ENCODE results near the gene HES3.

HES3 gene

DNA sequence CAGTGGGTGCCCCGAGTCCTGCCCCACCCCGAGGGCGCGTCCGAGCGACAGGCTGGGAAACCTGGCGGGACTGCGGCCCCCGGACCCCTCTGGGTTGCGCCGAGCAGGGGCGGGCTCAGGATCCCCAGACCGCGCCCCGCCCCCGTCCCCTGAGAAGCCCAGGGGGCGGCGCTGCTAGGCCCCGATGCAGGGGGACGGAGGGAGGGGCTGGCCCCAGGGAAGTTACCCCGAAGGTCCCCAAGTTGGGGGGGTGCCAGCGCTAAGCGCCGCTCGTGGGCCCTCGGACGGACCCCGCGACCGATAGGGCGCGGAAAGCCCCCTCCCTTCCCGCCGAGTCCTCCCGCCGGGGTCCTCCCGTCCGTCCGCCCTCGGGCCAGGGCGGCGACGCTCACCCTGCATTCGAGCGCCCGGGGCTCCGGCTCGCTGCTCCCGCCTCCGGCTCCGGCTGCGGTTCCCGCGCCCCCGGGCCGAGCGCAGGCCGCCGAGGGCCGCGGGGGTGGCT, 16.5 kb downstream of the HES3 start:
- H3K36me3 ChIP-seq, result no peaks in the 10 kb centered on the region
- no peak overlapping the region for H3K27ac ChIP-seq
- no peaks in the 10 kb centered on the region for H3K9me3 ChIP-seq
- peaks cover 0 to 14% of the 10 kb centered on the region in 2 experiments for H3K4me1 ChIP-seq (ENCODE audit: control insufficient read depth in 1 of 2, insufficient read depth in 1 of 2, low read depth in 1 of 2, low read length in 1 of 2)
- peak overlapping the region in 1 of 2 experiments; percentile 41 for H3K4me3 ChIP-seq (ENCODE audit: low read depth in 1 of 2, low read length in 1 of 2)
- peaks cover 85% of the 10 kb centered on the region for H3K27me3 ChIP-seq
- TF ChIP-seq, protein P1, sequence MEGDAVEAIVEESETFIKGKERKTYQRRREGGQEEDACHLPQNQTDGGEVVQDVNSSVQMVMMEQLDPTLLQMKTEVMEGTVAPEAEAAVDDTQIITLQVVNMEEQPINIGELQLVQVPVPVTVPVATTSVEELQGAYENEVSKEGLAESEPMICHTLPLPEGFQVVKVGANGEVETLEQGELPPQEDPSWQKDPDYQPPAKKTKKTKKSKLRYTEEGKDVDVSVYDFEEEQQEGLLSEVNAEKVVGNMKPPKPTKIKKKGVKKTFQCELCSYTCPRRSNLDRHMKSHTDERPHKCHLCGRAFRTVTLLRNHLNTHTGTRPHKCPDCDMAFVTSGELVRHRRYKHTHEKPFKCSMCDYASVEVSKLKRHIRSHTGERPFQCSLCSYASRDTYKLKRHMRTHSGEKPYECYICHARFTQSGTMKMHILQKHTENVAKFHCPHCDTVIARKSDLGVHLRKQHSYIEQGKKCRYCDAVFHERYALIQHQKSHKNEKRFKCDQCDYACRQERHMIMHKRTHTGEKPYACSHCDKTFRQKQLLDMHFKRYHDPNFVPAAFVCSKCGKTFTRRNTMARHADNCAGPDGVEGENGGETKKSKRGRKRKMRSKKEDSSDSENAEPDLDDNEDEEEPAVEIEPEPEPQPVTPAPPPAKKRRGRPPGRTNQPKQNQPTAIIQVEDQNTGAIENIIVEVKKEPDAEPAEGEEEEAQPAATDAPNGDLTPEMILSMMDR (IDR thresholded peaks at IDR 0.05), result no peak

DNA sequence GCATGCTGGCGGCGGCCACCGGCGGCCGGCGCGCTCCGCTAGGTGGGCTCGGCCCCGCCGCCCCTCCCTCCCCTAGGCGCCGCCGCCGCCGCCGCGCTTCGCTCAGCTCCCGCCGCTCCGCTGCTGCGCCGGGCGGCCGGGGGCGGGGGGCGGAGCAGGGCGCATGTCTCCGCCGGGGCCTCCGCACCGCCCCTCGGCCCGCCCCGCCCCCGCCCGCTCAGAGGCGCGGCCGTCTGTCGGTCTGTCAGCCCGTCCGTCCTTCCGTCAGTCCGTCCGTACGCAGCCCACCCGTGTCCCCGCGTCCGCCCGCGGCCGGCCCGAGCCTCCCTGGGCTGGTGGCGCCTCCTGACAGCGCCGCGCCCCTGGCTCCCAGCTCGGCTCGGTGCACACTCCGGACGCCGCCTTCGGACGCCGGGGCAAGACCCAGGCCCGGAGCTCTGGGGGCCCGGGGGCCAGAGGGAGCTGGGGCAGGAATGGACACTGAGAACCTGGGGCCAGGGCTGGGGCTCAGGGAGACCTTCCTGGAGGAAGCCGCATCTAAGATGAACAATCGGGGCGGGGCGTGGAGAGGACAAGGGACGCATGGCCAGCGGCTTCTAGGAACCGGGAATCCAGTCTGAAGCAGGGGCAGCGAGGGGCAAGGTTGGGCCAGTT, 17.1 kb downstream of the HES3 start, which contains the start of gene GPR153:
GPR153 (minus strand) TSS at position 138 of the 654 bp plus-strand sequence. CDS start 6,193 bp downstream, outside the sequence.
- Histone ChIP-seq H3K27ac (no peak within 1 kb of the TSS), H3K27me3 (peaks cover 85% of the 10 kb centered on the region), H3K4me1 (ENCODE audit: control insufficient read depth in 1 of 2, insufficient read depth in 1 of 2, low read depth in 1 of 2, low read length in 1 of 2) (peaks cover 0 to 14% of the 10 kb centered on the region in 2 experiments)

DNA sequence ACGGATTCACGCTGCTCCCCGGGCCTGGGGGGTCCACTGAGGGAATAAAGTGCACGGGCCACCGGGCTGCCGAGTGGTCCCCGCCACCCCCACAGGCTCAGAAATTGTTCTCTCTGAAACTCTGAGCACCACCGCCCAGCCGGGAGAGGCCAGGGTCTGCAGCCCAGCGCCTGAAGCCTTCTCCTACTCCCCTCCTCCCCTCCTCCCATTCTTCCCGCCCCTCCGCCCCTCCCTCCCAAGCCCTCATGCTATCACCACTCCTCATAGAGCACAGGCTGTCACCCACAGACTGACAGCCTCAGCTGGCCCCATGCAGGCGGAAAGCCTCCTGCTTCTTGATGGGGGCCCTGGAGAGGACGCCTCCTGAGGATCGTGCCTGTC, 17.6 kb downstream of the HES3 start:
- Histone ChIP-seq H3K4me3 (ENCODE audit: low read depth in 1 of 2, low read length in 1 of 2) (no peak overlapping the region), H3K27me3 (peaks cover 81% of the 10 kb centered on the region), H3K4me1 (ENCODE audit: control insufficient read depth in 1 of 2, insufficient read depth in 1 of 2, low read depth in 1 of 2, low read length in 1 of 2) (peaks cover 0 to 14% of the 10 kb centered on the region in 2 experiments), H3K36me3 (no peaks in the 10 kb centered on the region), H3K27ac (no peak overlapping the region), H3K9me3 (no peaks in the 10 kb centered on the region)
- TF ChIP-seq, protein P1 (IDR thresholded peaks at IDR 0.05), result no peak

More for the DNA sequence above, 17.1 kb downstream of the HES3 start, which contains the start of gene GPR153:
- Histone ChIP-seq H3K9me3 (no peaks in the 10 kb centered on the region), H3K4me3 (ENCODE audit: low read depth in 1 of 2, low read length in 1 of 2) (peak within 1 kb of the TSS in 1 of 2 experiments; percentile 41), H3K36me3 (no peaks in the 10 kb centered on the region)
- TF ChIP-seq, protein P1 (IDR thresholded peaks at IDR 0.05), result no peak

DNA sequence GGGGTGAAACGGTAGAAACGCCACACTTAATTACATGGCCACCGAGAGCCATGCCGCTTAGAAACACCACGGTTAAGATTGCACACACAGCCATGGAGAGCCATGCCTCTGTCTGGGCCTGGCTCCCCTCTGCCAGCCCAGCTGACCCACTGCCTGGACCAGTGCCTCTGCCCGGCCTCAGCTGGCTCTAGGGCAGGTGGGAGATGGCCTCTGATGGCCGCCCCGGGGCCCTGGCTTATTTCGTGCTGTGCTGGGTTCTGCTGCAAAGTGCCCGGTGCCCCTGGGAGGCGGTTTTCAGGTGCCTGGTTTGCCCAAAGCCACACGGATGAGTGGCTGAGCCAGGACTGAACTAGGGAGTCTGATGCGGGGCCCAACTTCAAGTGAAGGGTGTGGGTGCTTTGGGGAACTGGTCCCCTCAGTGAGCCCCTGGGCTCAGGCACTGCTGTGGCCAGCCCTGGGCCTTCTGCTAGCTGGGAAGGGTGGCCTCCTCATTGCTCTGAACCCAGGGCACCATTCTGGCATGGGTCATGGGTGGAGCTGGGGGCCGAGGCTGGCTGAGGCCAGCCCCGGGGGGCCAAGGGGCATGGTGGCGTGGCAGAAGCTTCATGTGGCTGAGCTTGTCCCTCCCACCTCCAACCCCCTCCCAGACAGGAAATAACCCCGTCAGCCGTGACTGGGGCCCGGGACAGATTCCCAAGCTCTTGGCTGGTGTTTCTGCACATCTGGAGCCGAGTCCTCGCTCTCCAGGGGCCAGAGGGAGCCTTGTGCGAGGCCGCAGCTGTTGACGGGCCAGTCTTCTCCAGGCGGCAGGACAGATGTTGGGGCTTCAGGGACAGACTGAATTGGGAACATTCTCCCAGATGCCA, 18.8 kb downstream of the HES3 start:
- Histone ChIP-seq H3K27ac (no peak overlapping the region), H3K36me3 (no peaks in the 10 kb centered on the region), H3K4me1 (ENCODE audit: control insufficient read depth in 1 of 2, insufficient read depth in 1 of 2, low read depth in 1 of 2, low read length in 1 of 2) (peaks cover 0 to 14% of the 10 kb centered on the region in 2 experiments), H3K4me3 (ENCODE audit: low read depth in 1 of 2, low read length in 1 of 2) (no peak overlapping the region), H3K9me3 (no peaks in the 10 kb centered on the region), H3K27me3 (peaks cover 69% of the 10 kb centered on the region)
- TF ChIP-seq, protein P1 (IDR thresholded peaks at IDR 0.05), result no peak

DNA sequence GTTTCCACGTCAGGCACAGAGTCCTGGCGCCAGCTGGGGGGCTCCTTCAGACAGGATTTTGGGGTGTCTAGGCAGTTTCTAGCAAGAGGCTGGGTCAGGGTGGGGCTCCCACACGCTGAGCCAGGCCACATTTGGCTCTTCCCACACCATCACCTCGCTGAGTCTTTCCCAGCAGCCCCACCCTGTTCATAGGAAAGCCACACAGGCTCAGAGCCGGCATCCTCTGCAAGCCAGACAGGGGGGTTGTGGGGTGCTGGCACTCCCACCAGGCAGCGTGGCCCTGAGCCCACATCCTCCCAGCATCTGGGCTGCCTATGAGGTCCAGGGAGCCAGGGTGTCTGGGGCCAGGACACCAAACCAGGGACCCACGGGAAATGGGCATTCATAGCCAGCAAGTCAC, 19.7 kb downstream of the HES3 start:
- Histone ChIP-seq H3K9me3 (no peaks in the 10 kb centered on the region), H3K36me3 (no peaks in the 10 kb centered on the region), H3K27ac (no peak overlapping the region), H3K4me1 (ENCODE audit: control insufficient read depth in 1 of 2, insufficient read depth in 1 of 2, low read depth in 1 of 2, low read length in 1 of 2) (peaks cover 0 to 14% of the 10 kb centered on the region in 2 experiments), H3K4me3 (ENCODE audit: low read depth in 1 of 2, low read length in 1 of 2) (no peak overlapping the region), H3K27me3 (peaks cover 60% of the 10 kb centered on the region)
- TF ChIP-seq, protein P1 (IDR thresholded peaks at IDR 0.05), result no peak
